Measurements from ENCODE around the gene ITGA6.
"Not testable (repeated sequence)": the region's sequence is repeated elsewhere in the genome, so short reads cannot be mapped to it uniquely, and the experiment has no call there.

The ITGA6 gene

DNA sequence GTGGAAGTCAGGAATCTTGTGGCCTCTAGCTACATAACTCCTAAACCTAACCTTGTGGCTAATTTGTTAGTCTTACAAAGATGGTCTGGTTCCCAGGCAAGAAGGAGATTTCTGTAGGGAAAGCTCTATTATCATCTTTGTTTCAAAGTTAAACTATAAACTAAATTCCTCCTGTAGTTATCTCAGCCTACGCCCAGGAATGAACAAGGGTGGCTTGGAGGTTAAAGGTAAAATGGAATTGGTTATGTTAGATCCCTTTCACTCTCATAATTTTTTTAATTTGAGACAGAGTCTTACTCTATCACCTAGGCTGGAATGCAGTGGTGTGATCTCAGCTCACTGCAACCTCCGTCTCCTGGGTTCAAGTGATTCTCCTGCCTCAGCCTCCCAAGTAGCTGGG is 103.9 kb downstream of the ITGA6 start:
- no peak for DNase-seq

DNA sequence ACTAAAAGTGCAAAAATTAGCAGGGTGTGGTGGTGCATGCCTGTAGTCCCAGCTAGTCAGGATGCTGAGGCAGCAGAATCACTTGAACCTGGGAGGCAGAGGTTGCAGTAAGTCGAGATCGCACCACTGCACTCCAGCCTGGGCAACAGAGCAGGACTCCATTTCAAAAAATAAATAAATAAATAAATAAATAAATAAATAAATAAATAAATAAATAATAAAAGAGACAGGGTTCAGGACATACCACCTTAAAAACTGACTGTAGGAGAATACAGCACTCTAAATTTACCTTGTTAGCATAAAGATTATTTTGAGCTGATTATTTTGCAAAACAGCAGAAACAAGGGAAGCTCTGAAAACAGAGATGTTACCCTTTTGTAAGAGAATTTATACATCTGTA is 105.1 kb downstream of the ITGA6 start:
- not testable (repeated sequence) for DNase-seq

DNA sequence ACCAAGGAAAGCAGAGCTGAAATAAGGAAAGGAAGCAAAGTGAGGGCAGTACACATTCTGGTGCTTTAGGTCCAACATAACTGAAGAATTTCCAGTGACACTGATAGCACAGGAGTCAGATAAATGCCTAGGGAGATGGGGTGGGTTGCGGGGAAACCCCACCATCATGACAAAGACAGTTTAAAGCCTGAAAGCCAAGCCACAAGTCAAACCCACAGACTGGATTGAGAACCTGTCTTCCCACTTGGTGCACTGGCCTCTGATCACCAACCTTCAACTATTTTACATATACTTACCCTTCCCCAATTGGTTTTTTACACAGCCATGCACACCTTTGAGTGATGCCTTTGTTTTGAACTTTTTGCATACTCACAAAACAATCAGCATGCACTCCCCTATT is 106.3 kb downstream of the ITGA6 start:
- DNase-seq = no peak

DNA sequence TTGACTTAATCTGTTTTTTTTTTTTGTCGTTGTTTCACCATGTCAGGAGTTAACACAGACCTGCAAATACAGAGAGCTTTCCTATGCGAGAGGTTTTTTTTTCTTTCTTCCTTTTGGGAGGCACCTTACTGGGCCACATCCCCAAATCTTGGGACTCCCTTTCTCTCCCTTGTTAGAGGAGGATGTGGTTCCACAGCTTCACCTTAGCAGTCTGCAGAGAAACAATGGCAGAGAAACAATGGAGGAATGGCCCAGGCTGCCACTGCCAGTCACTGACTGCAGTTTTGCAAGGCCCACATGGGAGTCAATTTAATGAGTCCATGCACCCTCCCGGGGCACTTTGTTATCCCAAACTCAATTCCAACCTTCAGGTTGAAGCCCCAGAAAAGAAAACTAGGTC is 107.7 kb downstream of the ITGA6 start:
- DNase-seq = no peak

DNA sequence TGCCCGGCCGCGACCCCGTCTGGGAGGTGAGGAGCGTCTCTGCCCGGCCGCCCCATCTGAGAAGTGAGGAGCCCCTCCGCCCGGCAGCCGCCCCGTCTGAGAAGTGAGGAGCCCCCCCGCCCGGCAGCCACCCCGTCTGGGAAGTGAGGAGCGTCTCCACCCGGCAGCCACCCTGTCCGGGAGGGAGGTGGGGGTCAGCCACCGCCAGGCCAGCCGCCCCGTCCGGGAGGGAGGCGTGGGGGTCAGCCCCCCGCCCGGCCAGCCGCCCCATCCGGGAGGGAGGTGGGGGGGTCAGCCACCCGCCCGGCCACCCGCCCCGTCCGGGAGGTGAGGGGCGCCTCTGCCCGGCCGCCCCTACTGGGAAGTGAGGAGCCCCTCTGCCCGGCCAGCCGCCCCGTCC is 110.5 kb downstream of the ITGA6 start:
- DNase-seq = not testable (repeated sequence)

DNA sequence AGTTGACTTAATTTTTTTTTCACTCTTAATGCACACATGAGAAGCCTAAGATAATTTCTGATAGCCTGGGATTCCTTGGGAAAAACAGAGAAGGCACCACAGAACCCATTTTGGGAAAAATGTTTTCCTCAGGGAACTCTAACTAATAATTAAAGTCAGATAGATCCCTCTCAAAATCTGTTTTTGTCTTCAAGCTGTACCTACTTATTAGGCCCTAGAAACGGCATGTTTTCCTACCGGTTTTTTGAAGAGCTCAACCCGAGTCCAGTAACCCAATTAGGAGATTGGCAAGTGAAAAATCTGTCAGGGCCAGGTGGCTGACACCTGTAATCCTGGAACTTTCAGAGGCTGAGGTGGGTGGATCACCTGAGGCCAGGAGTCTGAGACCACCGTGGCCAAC is 112.4 kb downstream of the ITGA6 start:
- DNase-seq = no peak

DNA sequence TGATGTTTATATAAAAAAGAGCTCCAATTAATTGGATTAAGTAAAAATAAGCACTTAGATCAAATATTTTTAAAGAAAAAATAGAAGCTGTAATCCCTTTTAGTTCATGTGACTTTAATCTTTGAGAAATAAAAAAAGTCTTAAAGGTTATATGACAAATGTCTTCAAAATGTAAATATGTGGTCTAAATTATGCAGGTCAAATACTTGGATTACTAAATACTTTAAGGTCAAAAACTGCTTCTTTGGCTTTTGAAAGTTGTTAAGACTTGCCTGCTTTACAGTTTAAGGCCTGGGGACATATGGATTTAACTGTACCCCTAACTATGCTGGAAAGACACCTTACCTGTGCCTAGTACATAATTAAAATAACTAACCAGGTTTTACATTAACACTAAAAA is 113.0 kb downstream of the ITGA6 start:
- no peak for DNase-seq

DNA sequence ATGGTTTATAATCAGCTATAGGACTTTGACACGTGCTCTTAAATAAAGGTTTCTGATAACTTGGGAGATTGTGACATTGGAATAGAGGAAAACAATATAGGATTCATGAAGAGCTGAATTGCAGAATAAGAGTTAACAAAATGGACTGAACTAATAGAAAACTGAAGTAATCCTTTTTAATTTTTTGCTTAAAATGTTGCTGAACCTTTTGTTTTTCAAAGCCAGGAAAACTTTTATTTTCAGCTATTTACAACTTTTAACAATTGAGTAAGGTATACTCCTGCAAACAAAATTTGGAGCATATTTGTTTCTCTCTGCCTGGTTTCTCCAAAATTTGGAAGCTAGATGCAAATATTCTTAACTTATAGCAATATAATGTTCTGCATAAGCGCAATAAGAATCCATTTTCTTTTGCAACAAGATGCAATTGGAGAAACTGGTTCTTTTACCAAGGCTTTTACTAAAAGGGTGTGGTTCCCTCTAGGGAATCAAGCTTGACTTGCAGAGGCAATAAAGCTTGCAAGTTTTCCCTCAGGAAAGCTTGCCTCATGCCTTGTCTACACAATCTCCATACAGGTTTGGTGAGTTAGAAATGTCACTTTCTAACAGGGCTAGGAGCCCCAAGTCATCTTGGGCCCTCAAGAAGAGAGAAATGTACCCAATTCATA is 118.2 kb downstream of the ITGA6 start:
- DNase-seq = no peak

DNA sequence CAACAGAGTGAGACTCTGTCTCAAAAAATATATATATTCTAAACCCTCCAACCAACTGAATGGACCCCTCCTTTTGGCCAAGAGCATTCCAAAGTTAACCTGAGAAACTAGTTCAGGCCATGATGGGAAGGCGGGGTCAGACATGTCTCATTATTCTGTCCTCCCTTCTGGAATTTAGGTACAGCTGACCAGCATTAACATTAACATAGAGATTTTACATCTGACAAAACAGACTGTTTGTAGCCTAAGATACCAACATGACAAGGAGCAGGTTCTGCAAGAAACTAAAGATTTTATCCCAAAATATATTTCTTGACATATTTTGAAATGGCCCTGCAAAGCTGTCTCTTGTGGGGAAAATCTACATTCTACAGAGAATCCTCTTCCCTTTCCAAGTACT is 121.7 kb downstream of the ITGA6 start:
- DNase-seq = no peak

DNA sequence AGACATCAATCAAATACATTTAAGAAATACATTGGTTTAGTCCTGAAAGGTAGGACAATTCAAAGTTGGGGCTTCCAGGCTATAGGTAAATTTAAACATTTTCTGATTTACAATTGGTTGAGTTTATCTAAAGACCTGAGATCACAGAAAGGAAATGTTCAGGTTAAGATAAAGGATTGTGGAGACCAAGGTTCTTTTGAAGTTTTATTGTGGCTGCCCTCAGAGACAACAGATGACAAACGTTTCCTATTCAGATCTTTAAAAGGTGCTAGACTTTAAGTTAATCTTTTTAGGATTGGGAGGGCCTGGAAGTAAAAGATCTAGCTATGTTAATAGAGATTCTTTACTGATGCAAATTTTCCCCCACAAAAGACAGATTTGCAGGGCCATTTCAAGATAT is 122.4 kb downstream of the ITGA6 start:
- not testable (repeated sequence) for DNase-seq

DNA sequence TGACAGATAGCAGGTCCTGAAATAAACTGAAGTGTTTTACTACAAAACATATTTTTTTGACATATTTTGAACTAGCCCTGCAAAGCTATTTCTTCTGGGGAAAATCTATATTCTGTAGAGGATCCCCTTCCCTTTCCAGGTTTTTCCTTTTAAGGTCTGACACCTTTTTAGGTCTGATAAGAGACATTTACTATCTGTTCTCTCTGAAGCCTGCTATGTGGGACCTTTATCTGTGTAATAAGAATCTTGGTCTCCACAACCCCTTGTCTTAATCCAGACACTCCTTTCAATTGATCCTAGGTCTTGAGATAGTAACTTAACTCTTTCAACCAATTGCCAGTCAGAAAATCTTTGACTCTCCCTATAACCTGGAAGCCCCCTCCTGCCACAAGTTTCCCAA is 123.0 kb downstream of the ITGA6 start:
- DNase-seq = no peak

DNA sequence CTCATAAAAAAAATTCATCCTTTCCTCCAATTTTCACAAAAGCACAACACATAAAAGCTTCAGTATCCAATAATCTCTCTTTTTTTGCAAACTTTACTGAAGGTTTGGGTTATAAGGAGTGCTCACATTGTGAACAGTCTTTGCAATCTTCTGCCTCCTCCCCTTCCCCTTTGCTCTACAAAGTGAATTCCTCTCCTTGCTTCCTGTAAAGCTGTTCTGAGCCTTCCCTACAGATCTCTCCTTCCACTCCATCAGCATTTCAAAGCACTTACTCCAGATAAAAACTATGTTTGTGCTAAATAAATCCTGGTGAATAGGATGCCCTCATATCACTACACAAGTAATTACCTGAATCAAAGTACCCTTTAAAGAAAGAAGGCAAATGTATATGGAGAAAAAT is 123.9 kb downstream of the ITGA6 start:
- no peak for DNase-seq

DNA sequence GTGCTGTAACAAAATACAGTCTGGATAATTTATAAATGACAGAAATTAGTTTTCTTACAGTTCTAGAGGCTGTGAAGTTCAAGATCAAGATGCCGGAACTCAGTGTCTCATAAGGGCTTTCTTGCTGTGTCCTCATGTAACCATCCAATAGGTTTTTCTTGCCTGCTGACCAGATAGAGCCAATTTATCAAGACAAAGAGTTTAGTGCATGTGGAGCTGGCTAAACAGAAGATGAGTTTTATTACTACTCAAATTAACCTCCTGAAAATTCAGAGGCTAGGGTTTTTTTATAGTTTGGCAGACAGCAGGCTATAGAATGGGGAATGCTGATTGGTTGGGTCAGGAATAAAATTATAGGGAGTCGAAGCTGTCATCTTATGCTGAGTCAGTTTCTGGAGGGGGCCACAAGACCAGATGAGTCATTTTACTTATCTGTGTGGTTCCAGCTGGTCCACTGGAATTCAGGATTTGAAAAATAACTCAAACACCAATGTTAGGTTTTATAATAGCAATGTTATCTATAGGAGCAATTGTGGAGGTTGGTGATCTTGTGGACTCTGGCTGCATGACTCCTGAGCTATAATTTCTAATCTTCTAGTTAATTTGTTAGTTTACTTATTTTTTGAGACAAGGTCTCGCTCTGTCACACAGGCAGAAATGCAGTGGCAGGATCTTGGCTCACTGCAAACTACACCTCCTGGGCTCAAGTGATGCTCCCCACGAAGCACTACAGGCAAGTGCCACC is 125.3 kb downstream of the ITGA6 start:
- no peak for DNase-seq

DNA sequence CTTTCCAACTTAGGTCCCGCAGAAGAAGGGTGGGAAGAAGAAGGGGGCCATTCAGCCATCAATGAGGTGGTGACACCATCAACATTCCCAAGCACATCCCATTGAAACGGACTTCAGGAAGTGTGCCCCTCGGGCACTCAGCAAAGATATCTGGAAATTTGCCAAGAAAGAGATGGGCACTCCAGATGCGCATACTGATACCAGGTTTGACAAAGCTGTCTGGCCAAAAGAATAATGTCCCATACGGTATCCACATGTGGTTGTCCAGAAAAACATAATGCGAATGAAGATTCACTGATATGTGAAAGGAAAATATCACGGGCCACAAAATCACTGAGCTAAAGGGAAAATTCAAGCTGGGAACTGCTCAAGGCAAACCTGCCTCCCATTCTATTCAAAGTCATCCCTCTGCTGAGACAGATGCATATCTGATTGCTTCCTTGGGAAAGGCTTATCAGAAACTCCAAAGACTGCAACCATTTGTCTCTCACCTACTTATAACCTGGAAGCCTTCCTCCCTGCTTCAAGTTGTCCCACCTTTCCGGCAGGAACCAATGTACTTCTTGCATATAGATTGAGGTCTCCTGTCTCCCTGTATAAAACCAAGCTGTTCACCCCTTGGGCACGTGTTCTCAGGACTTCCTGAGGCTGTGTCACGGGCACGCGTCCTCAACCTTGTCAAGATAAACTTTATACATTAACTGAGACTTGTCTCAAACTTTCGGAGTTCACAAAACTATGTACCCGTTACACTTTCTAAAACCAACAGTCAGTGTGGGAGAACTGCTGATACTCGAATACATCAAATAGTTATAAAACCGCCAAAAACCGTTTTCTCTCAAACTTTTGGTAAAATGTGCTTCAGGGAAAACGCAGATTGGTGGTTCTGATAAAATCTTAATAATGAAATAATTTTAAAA is 127.2 kb downstream of the ITGA6 start:
- no peak for DNase-seq

DNA sequence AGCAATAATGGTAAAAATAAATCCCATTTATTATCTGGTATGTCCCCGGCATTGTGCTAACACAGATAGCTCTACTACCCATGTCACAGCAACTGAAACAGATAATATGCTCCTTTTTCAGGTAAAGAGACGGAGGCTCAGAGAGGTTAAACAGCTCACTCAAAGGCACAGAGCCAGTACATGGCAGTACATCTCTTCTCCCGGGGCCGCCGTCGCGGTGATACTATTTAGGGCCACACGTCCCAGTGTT is 127.8 kb downstream of the ITGA6 start:
- no peak for DNase-seq
